Neural progenitor cell (in vitro differentiated cells): ENCODE measurements around the gene PEX12. TPM values are rescaled to one million over a fixed set of nuclear protein-coding genes. Genes with fewer than 3 reads are reported as not detected.
"Not testable (repeated sequence)": the region's sequence is repeated elsewhere in the genome, so short reads cannot be mapped to it uniquely, and the experiment has no call there.

Experiments used
- DNase-seq: peaks from one replicate; pipeline ENCODE4 v3.0.0-alpha.2; 2016; ENCODE audit warnings: low spot score
- H2AFZ ChIP-seq: fragments of 200-600 bp; sonication (generic); replicated peaks from 2 replicates; pipeline ENCODE4 v1.6.1; 2016; ENCODE audit warnings: antibody characterized with exemption
- H3F3A ChIP-seq: fragments of 200-600 bp; sonication (generic); 2 replicates; pipeline ENCODE4 v1.6.1; 2016; ENCODE audit warnings: antibody characterized with exemption, low read depth
- H3K27ac ChIP-seq: fragments of 200-600 bp; sonication (generic); 2 replicates; pipeline ENCODE4 v1.5.1; 2016; ENCODE audit warnings: mild to moderate bottlenecking
- H3K27me3 ChIP-seq: fragments of 200-600 bp; sonication (generic); 2 replicates; pipeline ENCODE4 v1.6.1; 2016; ENCODE audit warnings: mild to moderate bottlenecking, moderate library complexity
- H3K36me3 ChIP-seq: fragments of 200-600 bp; sonication (generic); 2 replicates; pipeline ENCODE4 v1.5.1; 2016
- H3K4me1 ChIP-seq: fragments of 200-600 bp; sonication (generic); 2 replicates; pipeline ENCODE4 v1.6.1; 2016; ENCODE audit warnings: mixed run types
- H3K4me2 ChIP-seq: fragments of 200-600 bp; sonication (generic); 2 replicates; pipeline ENCODE4 v1.6.1; 2016
- H3K4me3 ChIP-seq: fragments of 200-600 bp; sonication (generic); 2 replicates; pipeline ENCODE4 v1.5.1; 2016
- H3K79me2 ChIP-seq: fragments of 200-600 bp; sonication (generic); 2 replicates; pipeline ENCODE4 v1.6.1; 2016; ENCODE audit warnings: low read depth
- H3K9ac ChIP-seq: fragments of 200-600 bp; sonication (generic); 2 replicates; pipeline ENCODE4 v1.6.1; 2016
- H3K9me3 ChIP-seq: fragments of 200-600 bp; sonication (generic); 2 replicates; pipeline ENCODE4 v1.5.1; 2016; ENCODE audit warnings: low read depth
- H4K20me1 ChIP-seq: fragments of 200-600 bp; sonication (generic); 2 replicates; pipeline ENCODE4 v1.6.1; 2016; ENCODE audit warnings: low read depth
- H3K27ac Mint-ChIP-seq: 3 replicates; pipeline ENCODE4 v1.8.0; 2021; ENCODE audit warnings: mixed read lengths
- H3K27me3 Mint-ChIP-seq: 2 replicates; pipeline ENCODE4 v1.8.0; 2022; ENCODE audit warnings: low read depth, mild to moderate bottlenecking, inconsistent platforms, moderate library complexity, mixed read lengths; ENCODE audit not compliant: insufficient read depth
- H3K36me3 Mint-ChIP-seq: 3 replicates; pipeline ENCODE4 v1.8.0; 2021; ENCODE audit warnings: mixed read lengths
- H3K4me1 Mint-ChIP-seq: 3 replicates; pipeline ENCODE4 v1.8.0; 2021; ENCODE audit warnings: mixed read lengths
- H3K4me3 Mint-ChIP-seq: 3 replicates; pipeline ENCODE4 v1.8.0; 2021; ENCODE audit warnings: mild to moderate bottlenecking, moderate library complexity, mixed read lengths
- H3K9me3 Mint-ChIP-seq: 3 replicates; pipeline ENCODE4 v1.8.0; 2020; ENCODE audit warnings: mixed read lengths
- EZH2 ChIP-seq: fragments of 200-600 bp; sonication (generic); IDR thresholded peaks from 2 replicates; pipeline ENCODE4 v1.6.1; 2017; ENCODE audit warnings: antibody characterized with exemption, mild to moderate bottlenecking, moderate library complexity
- EZH2phosphoT487 ChIP-seq: fragments of 200-600 bp; sonication (generic); IDR thresholded peaks from 2 replicates; pipeline ENCODE4 v1.6.1; 2017; ENCODE audit warnings: antibody characterized with exemption
- small RNA-seq: library from RNA; depleted of rRNA; stranded (forward); fragments of <200 nt; gene quantifications from one replicate; pipeline ENCODE3, GENCODE V24; 2015
- total RNA-seq: library from RNA; depleted of rRNA; stranded (reverse); fragments of >200 nt; gene quantifications from 2 replicates; pipeline ENCODE4 v1.2.3, GENCODE V29; 2015; ENCODE audit warnings: low replicate concordance
- TF ChIP-seq, protein P1 (sequence below): fragments of 200-600 bp; sonication (generic); IDR thresholded peaks from 2 replicates; pipeline ENCODE4 v1.5.1; 2017; ENCODE audit warnings: antibody characterized with exemption, mild to moderate bottlenecking

Gene PEX12
- total RNA-seq, 1 donor from 2014 or later, result 7.0 TPM

DNA sequence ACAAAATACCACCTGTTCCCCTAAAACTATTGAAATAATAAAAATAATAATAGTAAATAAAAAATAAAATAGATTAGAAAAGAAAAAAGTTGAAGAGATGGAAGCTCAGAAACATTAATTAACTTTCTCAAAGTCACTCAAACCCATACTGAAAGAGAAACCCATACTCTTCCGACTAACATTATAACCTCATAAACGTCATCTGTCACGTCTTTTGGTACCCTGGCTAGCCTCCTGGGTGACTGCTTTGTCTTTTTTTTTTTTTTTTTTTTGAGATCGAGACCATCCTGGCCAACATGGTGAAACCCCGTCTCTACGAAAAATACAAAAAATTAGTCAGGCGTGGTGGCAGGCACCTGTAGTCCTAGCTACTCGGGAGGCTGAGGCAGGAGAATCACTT is 48.5 kb downstream of the PEX12 start:
- Histone ChIP-seq H3K4me2 (no peak overlapping the region), H3K4me3 (no peak overlapping the region), H2AFZ (no peak overlapping the region), H3K9ac (no peak overlapping the region), H3K79me2 (no peaks in the 10 kb centered on the region), H3K27me3 (peaks cover 6% of the 10 kb centered on the region), H3F3A (no peaks in the 10 kb centered on the region), H3K4me1 (no peaks in the 10 kb centered on the region), H4K20me1 (no peaks in the 10 kb centered on the region), H3K9me3 (no peaks in the 10 kb centered on the region), H3K36me3 (no peaks in the 10 kb centered on the region), H3K27ac (no peak overlapping the region)
- Mint-ChIP-seq H3K9me3 (peaks cover 7% of the 10 kb centered on the region), H3K4me1 (no peaks in the 10 kb centered on the region), H3K36me3 (no peaks in the 10 kb centered on the region), H3K27me3 (peaks cover 3% of the 10 kb centered on the region), H3K4me3 (no peak overlapping the region), H3K27ac (no peak overlapping the region)
- TF ChIP-seq, protein P1, sequence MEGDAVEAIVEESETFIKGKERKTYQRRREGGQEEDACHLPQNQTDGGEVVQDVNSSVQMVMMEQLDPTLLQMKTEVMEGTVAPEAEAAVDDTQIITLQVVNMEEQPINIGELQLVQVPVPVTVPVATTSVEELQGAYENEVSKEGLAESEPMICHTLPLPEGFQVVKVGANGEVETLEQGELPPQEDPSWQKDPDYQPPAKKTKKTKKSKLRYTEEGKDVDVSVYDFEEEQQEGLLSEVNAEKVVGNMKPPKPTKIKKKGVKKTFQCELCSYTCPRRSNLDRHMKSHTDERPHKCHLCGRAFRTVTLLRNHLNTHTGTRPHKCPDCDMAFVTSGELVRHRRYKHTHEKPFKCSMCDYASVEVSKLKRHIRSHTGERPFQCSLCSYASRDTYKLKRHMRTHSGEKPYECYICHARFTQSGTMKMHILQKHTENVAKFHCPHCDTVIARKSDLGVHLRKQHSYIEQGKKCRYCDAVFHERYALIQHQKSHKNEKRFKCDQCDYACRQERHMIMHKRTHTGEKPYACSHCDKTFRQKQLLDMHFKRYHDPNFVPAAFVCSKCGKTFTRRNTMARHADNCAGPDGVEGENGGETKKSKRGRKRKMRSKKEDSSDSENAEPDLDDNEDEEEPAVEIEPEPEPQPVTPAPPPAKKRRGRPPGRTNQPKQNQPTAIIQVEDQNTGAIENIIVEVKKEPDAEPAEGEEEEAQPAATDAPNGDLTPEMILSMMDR, result no peak
- TF ChIP-seq EZH2phosphoT487, result no peak
- no peak for TF ChIP-seq EZH2
- DNase-seq, result no peak

DNA sequence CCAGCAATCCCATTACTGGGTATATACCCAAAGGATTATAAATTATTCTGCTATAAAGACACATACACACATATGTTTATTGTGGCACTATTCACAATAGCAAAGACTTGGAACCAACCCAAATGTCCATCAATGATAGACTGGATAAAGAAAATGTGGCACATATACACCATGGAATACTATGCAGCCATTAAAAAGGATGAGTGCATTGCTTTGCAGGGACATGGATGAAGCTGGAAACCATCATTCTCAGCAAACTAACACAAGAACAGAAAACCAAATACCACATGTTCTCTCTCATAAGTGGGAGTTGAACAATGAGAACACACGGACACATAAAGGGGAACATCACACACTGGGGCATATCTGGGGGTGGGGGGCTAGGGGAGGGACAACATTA is 49.0 kb downstream of the PEX12 start:
- not testable (repeated sequence) for H3K4me1 Mint-ChIP-seq, H3K9me3 Mint-ChIP-seq, H3K79me2 ChIP-seq, H3K27ac Mint-ChIP-seq, H3K27ac ChIP-seq, H3K4me2 ChIP-seq, H3K36me3 Mint-ChIP-seq, H3F3A ChIP-seq, DNase-seq, H3K27me3 ChIP-seq, H3K36me3 ChIP-seq, H3K4me3 ChIP-seq, H2AFZ ChIP-seq, H4K20me1 ChIP-seq, H3K4me1 ChIP-seq, H3K4me3 Mint-ChIP-seq, H3K27me3 Mint-ChIP-seq, H3K9ac ChIP-seq, H3K9me3 ChIP-seq

Small RNA genes lying within 50 kb of the gene (small RNA-seq; reads per million reads assigned to genes)
- gene AC004134.1, result not detected
- not detected for gene AC015911.1
- 57.6 reads per million, percentile 98 among the genes with 10 or more reads in this experiment for gene SNORD7

Other genes with a start within 250 kb of the PEX12 start
- 0.02 and 0.71 TPM in 2 replicates for gene SLFN11, start 204.9 kb downstream of the PEX12 start, total RNA-seq
- gene SLFN12, start 146.1 kb downstream of the PEX12 start, total RNA-seq, result 6.8 and 7.2 TPM in 2 replicates
- 0.31 and 0.88 TPM in 2 replicates for gene SLFN13, start 129.8 kb downstream of the PEX12 start, total RNA-seq
- gene SLFN12L, start 40.9 kb downstream of the PEX12 start, total RNA-seq, result not detected in 2 replicates
- gene SLFN14, start 17.8 kb downstream of the PEX12 start, total RNA-seq, result not detected in 2 replicates
- 120 and 125 TPM in 2 replicates for gene AP2B1, start 8.8 kb upstream of the PEX12 start, total RNA-seq
- gene RASL10B, start 153.1 kb upstream of the PEX12 start, total RNA-seq, result 4.8 and 14.5 TPM in 2 replicates
- gene GAS2L2, start 174.7 kb upstream of the PEX12 start, total RNA-seq, result 0.09 TPM in 1 of 2 replicates, not detected in the other
- not detected in 2 replicates for gene C17orf50, start 182.3 kb upstream of the PEX12 start, total RNA-seq
- gene MMP28, start 217.1 kb upstream of the PEX12 start, total RNA-seq, result not detected in 2 replicates
- gene TAF15, start 230.9 kb upstream of the PEX12 start, total RNA-seq, result 84.8 and 90.1 TPM in 2 replicates